IPS DF 4.7 (cell line): Measurements from ENCODE around the gene ARHGAP12.

Experiments
- DNase-seq: peaks from one replicate; pipeline ENCODE4 v3.0.0-alpha.2; 2013; ENCODE audit warnings: low spot score; ENCODE audit errors: extremely low read depth

Gene ARHGAP12

DNA sequence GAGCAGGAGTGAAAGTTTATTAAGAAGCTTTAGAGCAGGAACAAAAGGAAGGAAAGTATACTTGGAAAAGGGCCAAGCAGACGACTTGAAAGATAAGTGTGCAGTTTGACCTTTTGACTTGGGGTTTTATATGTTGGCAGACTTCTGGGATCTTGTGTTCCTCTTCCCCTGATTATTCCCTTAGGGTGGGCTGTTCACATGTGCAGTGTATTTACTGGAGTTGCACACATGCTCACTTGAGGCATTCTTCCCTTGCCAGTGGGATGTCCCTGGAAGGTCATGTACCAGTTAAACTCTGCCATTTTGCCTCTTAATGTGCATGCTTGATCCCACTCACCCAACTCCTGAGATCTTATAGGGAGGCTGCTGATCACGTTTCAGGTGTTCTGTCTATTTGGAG, 23.4 kb upstream of the ARHGAP12 start:
- no peak for DNase-seq

DNA sequence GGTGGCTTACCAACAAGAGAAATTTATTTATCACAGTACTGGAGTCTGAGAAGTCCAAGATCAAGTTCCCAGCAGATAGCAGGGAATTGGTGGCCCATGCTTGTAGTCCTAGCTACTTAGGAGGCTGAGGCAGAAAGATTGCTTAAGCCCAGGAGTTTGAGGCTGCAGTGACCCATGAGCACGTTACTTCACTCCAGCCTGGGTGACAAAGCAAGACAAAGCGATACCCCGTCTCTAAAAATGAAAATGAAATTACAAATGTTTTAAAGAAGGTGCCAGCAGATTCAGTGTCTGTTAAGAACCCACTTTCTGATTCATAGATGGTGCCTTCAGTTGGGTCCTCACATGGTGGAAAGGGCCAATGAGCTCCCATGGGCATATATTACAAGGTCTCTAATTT, 20.6 kb upstream of the ARHGAP12 start:
- DNase-seq, result no peak

DNA sequence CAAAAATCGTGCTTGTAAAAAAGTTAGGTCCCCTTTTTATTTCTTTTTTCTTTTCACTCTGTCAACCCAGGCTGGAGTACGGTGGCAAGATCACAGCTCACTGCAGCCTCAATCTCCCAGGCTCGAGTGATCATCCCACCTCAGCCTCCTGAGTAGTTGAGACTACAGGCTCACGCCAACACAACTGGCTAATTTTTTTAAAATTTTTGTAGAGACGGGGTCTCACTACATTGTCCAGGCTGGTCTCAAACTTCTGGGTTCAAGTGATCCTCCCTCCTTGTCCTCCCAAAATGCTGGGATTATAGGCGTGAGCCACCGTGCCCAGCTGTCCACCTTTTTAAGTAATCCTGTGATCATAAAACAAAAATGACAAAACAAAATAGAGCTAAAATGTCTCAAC, 19.4 kb upstream of the ARHGAP12 start:
- DNase-seq, result no peak

DNA sequence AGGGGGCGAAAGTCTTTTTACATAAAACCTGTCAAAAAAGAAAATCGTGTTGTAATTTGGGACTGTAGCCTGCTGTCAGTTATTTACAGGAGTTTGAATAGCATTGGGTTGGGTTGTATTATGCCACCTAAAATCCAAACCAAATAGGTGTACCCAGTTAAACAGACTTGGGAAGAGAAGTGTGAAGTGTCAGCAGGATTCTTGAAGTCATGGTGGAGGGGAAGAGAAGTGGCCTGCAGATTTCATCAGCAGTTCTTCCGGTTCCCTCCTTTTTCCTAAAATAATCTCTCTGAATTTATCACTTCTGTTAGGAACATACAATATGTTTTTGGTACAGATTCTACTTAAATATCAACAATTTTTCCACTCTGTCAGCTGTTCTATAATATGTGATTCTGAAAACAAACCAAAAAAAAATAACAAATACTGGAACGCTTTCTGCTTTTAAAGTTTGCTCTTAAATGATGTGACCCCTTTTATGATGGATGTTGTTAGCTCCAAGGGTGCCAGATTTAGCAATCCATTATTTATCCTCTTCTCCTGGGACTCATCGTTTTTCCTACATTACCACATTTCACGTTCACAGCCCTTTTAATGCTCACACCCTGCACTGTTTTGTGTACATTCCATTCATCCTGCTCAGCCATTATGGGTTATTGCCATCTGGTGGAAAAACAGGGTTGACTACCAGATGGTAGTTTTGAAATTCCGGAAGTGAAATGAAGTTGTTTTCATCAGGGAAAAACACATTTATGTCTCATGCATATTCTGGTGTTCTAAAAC, 18.7 kb upstream of the ARHGAP12 start:
- DNase-seq, result no peak

DNA sequence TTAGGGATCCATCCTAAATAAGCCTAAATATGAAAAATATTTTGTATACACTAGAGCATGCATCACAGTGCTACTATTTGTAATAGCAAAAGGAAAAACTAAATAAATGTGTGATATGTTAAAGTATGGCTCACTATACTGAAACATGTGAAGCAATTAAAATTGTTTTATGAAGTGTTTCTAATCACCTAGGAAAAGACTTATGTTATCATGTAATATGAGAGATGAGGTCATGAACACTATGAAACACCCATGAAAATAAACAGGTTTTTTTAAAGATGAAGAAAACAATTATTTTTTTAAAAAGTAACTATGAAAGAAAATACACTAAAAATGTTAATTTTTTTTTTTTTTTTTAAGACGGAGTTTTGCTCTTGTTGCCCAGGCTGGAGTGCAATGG, 16.8 kb upstream of the ARHGAP12 start:
- no peak for DNase-seq

DNA sequence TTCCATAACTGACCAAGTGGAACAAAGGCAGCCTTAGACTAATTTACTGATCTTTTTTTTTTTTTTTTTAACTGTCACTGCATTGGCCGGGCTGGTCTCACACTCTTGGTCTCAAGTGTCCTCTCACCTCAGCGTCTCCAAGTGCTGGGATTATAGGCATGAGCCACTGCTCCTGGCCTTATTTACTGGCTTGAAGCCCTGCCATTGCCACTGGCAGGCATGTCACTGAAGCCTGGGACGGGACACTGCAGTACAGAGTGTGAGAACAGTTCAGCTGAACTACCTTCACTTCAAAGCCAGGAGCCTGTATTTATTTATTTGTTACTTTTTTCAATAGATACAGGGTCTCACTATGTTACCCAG, 15.4 kb upstream of the ARHGAP12 start:
- DNase-seq, result no peak

DNA sequence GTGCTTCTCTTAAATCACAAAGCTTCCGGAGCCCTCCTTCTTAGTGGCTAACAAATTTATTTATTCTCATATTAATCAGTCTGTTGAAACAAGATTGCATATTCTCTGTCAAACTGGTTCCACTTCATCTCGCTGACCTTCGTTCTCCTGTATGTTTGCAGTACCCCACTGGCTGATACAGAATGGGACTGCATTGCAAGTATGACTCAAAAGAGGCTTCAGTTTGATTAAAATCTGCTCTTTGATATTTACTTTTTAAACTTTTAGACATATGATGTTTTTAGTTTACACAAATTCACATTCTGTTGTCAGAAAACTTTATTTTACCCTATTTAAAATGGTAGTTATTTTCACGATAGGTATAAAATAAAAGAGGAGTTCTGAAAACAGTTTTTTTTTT, 14.3 kb upstream of the ARHGAP12 start:
- no peak for DNase-seq

DNA sequence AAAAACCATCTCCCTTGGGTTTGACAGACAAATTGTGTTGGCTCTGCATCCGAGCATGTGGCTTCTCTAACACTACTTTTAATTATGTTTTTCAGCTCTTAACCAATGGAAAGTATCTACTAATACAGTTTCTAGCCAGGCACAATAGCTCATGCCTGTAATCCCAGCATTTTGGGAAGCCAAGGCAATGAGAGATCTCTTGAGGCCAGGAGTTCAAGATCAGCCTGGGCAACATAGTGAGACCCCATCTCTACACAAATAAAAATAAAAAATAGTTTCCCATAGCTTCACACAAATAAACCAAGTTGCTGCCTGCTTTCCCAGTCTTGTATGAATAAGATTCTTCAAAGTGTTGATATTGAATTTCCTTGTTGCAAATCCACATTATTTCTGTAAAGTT, 13.8 kb upstream of the ARHGAP12 start:
- DNase-seq, result no peak

DNA sequence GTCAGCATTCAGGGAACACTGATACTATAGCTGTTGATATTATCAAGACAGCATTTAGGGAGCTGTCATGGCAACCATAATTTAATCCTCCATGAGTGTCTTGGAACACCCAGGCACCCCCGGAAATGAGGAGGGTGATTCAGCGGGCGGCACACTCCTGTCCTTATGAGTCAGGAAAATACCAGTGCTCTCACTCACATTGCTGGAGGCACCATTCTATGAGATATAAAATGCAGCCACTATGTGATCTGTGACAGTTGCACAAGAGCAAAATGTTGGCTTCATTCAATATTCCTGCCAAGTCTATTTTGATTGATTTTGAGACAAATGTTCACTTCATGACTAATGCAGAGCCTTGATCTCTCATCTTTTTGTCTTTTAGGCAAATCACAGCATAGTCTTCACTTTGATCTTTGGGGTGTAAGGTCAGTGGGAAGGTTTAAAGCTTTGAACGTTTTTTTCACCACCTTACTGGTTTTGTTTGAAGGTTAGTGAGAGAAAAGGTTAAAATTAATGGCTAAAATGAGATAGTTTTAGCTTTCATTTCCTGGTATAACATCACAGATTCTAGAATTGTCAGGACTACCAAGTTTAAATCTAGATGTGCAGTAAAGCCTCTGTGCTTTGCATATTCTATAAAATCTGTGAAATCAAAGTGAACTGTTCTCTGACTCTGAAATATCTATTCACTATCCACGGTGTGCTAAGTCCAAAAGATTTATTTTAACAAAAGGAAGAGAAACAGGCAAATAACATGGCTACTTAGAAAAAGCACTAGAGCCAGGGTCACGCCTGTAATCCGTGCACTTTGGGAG, 12.4 kb upstream of the ARHGAP12 start:
- no peak for DNase-seq

DNA sequence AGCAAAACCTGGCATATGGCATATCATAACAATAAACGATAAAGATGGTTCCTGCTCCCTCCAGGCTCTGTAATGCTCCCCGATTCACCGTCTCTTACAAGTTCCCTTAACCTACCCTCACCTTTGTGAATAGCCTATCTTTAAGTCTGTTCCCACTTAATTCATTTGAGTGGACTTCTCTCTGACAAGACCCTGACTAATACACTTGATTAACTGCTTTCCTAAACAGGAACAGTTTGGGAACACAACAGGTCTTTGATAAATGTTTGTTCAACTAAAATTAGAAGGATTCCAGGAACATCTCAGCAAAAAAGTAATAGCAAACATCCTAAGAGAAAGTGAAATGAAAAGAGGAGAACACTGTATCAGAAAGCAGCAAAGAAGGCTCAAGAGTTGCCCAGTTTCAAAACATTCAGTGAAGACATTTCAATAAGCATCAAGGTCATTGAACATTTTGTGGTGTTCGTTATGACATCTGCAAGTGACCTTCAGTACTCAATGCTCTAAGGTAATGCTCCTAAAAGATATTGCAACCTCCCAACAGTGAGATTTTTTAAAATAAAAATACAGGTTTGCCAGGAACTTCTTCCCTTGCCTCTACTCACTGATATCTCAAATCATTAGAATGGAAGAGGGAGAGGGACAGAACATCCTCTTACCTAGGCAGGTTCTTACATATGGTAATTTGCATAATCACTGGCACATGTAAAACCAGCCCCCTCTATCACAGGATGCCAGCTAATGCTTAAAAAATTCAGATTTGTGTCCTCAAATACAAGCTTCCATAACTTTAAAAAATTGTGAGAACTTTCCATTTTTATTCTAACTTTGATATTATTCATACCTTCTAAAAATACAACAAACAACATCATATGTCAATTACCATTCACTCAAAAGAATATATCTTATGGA, 11.4 kb upstream of the ARHGAP12 start:
- DNase-seq, result no peak

DNA sequence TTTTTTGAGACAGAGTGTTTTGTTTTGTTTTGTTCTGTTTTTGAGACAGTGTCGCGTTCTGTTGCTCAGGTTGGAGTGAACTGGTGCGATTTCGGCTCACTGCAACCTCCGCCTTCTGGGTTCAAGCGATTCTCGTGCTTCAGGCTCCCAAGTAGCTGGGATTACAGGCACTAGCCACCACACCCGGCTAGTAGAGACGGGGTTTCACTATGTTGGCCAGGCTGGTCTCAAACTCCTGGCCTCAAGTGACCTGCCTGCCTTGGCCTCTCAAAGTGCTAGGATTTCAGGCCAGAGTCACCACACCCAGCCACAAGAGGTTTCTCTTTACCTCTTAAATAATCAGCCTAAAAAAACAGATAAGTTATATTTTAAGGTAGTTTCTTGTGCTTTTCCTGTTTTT, 8.7 kb upstream of the ARHGAP12 start:
- DNase-seq, result no peak

DNA sequence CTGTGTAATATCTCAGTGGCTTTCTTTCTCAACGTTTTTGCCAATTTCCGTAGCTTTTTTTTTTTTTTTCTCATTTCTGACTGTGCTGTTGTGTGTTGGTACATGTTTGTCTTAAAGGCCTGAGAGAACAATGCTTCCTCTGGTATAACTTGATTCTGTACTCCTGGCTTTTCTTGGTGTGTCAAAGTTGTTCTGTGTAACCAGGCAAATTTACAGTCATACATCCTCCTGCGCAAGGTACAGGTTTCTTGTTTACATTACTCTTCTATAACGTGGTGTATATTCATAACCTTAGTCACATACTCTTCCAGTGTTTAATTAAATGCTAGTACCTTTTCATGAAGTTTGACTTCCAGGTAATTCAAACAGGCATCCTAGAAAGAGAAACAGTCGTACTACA, 8.3 kb upstream of the ARHGAP12 start:
- no peak for DNase-seq

DNA sequence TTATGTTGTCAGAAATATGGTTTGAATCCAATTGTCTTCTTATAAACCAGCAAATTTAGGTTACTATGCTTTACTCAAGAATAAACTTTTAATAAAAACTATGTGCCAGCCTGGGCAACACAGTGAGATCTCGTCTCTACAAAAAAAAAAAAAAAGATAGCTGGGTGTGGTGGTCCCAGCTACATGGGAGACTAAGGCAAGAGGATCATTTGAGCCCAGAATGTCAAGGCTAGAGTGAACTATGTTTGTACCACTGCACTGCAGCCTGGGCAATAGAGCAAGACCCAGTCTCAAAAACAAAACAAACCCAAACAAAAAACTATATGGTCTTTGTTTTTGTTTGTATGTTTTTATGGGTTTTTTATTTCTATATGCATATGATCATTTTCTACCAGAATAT, 7.5 kb upstream of the ARHGAP12 start:
- DNase-seq, result no peak

DNA sequence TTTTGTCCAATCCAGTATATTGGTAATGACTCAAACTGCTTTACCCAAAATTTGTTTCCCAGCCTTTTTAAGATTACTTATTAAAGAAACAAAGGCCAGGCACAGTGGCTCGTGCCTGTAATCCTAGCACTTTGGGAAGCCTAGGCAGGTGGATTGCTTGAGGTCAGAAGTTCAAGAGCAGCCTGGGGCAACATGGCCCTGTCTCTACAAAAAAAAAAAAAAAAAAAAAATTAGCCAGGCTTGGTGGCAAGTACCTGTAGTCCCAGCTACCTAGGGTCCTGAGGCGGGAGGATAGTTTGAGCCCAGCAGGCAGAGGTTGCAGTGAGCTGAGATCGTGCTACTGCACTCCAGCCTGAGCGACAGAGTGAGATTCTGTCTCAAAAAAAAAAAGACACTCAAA, 7.0 kb upstream of the ARHGAP12 start:
- no peak for DNase-seq

DNA sequence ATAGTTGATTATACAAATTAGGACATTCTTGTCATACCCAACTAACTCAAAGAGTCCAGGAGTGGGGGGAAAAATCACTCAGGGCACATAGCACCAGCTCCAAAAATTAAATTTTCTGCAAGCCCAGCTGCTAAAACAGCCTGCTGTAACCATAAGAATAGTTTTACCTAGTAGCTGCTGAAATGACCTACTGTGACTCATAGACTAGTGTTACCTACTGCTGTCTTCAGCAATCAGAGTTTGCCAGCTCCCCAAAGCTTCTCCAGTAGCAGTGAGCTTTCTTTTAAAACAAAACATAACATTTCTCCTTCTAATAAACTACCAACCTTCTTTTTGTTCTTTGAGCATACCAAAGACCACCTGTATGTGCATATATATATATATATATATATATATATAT, 4.2 kb upstream of the ARHGAP12 start:
- DNase-seq, result no peak

DNA sequence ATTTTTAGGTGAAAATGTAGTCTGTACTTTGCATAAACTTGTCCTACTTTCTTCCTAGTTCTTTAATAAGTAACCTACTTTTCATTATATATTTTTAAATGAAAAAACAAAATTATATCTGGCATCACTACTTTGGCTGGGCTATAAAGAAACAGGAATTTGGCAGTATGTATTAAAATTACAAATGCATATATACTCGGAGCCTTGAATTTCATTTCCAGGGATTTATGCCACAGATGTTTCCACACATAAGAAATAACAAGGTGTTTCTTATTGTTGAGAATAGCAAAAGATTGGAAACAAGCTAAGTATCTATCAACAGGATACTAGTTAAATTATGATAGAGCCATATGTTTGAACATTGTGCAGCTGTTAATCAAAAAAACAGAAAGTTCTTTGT, 2.2 kb upstream of the ARHGAP12 start:
- DNase-seq, result no peak

DNA sequence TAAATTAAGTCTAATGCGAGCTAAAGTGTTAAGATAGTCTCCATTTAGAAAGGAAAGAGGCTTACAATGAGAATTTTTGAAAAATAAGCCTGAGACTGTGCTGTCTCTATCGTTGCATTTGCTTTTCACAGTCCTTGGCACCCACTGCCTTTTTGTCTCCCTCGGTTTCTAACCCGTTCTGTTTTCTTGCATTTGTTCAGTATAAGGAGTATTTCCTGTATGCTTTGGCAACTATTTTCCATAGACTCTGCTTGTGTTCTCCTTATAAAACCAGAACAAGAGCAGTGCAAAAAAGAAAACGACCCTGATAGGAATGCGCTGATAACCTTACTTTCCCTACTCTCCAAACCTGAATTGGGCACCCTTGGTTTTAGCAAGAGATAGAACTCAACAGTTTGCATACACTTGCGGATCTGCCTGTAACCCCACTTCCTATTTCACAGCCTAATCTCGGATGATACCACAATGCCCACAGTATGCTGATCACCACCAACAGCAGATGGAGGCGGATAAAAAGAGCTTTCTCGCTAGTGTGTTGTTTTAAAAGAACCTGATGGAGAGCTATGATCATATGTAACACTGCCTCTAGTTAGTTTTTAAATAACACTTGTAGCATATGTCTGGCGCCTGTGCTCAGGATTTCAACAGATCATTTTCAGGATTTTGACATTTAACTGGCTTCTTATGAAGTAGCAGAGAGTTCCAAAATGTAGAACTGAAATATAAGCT, 1.6 kb upstream of the ARHGAP12 start:
- no peak for DNase-seq

DNA sequence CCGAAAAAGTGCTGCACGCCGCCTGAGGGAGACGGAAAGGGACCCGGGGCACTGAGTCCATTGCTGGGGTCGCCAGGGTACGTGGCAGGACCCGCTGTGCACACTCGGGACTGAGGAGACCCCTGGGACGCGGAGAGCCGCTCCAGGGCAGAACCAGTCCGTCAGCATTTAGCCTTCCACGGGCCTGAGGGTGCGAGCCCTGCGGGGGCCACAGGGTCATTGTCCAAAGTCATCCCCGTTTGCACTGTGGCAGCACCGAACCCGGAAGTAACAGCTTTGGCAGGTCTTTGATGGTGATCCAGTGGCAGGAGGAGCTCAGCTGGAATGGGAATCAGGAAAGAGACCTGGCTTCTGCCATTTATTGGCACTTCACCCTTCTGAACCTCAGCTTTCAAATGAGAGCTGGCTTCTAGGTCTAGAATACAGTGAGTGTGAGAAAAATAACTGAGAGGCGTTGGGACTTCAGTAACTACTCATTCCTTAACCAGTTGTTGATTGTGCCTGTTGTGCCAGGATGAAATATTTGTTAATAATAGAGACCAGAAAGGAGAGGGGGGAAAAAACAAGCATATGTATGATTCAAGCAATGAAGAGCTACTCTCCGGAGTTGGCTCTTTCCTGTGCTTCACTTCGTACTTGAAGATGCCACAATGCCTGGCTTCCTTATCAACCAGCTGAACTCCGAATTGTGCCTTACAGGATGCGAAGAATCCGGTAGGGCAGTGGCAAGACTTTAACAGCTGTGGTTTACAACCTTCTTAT, 811 bp upstream of the ARHGAP12 start:
- DNase-seq, result no peak

DNA sequence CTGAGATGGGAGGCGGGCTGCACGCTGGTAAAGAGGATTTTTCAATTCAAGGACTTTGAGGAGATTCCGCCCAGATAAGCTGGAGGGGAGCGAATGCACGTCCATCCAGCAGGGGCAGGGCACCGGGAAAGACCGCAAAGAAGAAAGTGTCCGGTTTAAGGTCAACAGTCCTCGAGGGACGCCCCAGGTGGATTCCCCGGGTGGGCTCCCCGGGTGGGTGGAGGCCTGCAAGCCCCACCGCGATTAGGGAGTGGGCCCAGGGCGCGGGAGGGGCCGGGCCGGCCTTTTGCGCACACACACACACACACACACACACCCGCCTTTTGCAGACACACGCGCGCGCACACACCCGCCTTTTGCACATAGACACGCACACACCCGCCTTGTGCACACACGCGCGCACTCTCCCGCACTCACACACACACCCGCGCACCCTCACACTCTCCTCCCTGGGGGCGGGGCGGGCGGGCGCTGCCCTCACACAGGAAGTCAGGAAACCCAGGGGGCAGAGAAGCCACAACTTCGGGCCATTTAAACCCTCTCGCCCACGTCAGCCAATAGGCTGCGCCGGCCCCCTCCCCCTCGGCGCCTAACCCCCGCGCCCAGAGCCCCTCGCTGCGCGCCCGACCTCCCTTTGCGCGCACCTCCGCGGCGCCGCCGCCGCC, 615 bp downstream of the ARHGAP12 start:
- DNase-seq, result no peak

DNA sequence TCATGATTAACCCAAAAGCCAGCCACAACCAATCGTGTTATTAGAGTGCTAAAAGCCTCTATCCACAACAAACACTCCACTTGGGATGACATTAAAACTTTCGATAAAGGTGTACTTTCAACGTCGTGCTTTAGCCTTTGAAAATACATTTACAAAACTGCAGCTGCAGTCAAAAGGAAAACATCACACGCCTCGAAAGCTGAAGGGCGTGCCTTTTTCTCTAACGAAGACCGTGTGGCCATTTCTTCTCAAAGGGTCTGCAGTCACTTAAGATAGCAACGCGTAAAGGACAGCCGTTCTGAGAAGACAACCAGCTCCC, 1.1 kb downstream of the ARHGAP12 start:
- DNase-seq, result no peak
